NCI-H187 treated with DMSO at 0.1 percent for 48 hours (cell line): Measurements from ENCODE around the gene PLK3.
"Not testable (repeated sequence)": the region's sequence is repeated elsewhere in the genome, so short reads cannot be mapped to it uniquely, and the experiment has no call there.

Experiments
- DNase-seq: peaks from one replicate; lab custom pipeline; 2025; lab: John Stamatoyannopoulos, UW

Gene PLK3

DNA sequence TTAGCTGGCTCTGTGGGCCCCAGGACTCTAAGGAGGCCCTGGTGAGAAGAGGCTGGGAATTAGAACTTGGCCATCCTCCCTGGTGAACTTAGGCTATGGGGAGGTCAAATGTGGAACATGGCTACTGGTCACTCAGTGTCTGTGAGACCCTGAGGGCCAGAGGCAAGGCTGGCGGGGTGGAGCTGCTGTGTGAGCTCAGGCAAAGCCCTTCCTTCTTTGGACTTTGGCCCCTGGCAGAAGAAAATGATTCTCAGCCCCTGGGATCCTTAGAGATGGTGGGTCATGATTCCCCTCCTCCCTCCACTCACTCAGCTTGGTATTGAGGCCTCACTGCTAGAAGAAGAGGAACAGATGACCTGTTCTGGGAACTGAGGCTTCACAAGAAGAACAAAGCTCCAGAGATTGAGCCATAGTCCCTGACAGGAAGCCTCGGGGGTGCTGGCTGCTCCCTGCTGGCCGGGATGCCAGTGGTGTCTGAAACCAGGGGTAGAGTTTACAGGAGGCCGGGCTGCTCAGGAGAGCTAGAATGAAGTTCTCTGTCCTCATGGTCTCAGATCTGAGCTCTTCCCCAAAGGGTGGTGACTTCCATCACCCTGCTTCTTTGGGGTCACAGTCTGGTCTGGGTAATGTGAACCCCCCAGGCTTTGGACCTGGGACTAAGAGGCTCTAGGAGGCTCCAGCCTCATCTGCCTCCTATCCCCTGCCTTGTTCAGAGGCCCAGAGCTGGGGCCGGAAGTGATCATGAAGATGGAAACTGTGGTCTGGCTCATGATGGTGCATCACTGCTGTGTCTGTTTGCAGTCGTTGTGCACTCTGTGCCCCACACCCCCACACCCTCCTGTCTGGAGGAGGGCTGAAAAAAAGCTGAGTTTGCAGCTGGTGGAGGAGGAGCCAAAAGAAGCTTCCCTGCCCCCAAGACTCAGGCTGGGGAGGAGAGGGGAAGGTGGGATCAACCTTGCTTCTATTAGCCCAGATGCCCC, 9.1 kb downstream of the PLK3 start:
- no peak for DNase-seq

DNA sequence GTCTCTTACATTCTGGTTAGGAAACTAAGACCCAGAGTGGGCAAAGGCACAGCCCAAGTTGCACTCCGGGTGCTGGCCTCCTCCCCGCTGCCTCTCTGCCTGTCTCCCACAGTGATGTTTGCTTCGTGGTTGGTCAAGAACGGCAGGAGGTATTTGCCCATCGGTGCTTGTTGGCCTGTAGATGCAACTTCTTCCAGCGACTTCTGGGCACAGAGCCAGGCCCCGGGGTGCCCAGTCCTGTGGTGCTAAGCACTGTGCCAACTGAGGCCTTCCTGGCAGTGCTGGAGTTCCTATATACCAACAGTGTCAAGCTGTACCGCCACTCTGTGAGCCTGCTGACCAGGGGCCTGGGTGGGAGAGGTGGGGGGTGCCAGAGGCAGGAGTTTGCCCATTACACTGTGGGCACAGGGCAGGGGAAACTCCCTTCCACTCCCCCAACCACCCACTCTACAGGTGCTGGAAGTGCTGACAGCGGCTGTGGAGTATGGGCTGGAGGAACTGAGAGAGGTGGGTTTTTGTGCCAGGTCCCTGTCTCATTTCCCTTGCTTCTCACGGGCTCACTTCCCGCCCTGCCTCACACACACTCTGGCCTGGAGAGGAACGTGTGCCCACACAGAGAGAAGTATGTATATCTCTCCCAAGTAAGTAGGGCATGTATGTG, 10.1 kb downstream of the PLK3 start:
- DNase-seq, result no peak

DNA sequence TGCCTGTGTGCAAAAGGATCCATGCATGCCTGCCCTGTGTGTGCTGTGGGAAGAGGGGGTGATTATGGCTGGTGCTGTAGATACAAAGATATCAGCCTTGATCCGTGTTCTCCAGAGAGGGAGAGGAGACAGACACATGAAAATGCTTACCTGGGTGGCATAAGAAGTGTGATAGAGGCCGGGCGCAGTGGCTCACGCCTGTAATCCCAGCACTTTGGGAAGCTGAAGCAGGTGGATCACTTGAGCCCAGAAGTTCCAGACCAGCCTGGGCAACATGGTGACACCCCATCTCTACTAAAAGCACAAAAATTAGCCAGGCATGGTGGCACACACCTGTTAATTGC, 10.6 kb downstream of the PLK3 start:
- DNase-seq, result not testable (repeated sequence)

DNA sequence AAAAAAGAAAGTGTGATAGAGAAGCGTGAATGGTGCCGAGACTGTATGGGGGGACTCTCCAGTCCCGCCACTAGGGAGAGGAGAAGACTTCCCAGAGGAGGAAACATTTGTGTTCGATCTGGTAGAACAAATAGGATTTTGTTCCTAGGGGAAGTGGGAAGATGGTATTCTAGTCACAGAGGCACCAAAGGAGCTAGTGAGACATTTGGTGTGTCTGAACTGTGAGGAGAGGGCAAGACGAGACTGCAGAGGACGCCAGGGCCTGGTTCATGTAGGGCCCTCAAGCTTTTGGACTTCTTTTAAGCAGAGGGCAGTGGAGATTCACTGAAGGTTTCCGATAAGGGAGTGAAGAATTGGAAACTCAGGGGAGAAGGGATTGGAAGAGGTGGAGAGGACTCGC, 11.1 kb downstream of the PLK3 start:
- no peak for DNase-seq

DNA sequence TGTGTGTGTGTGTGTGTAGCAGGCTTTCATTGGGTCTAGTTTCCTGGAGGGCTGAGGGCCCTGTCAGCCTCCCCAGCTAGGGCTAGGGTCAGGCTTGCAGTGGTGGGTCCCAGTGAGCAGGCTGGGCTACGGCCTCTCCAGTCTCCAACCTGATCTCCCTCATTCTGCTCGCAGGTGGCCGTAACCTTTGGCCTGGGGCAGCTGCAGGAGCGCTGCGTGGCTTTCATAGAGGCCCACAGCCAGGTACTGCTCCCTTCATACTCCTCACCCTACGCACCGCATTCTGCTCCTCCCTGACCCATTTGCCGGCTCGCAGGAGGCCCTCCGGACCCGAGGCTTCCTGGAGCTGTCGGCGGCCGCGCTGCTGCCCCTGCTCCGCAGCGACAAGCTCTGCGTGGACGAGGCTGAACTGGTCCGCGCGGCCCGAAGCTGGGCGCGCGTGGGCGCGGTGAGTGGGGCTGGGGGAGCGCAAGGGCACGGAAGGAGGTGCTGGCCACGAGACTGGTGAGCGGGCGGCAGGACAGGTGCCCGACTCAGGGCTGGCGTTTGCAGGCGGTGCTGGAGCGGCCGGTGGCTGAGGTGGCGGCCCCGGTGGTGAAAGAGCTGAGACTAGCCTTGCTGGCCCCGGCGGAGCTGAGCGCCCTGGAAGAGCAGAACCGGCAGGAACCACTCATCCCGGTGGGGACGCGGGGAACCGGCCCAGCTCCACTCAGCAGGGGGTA, 12.8 kb downstream of the PLK3 start:
- DNase-seq, result no peak

DNA sequence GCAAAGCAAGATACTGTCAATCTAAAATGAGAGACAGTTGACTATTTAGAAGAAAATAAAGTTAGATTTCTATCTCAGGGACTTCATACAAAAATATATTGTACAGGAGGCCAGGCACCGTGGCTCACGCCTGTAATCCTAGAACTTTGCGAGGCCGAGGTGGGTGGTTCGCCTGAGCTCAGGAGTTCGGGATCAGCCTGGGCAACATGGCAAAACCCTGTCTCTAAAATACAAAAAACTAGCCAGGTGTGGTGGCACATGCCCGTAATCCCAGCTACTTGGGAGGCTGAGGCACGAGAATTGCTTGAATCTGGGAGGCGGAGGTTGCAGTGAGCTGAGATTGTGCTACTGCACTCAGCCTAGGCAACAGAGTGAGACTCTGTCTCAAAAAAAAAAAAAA, 15.7 kb downstream of the PLK3 start:
- not testable (repeated sequence) for DNase-seq

DNA sequence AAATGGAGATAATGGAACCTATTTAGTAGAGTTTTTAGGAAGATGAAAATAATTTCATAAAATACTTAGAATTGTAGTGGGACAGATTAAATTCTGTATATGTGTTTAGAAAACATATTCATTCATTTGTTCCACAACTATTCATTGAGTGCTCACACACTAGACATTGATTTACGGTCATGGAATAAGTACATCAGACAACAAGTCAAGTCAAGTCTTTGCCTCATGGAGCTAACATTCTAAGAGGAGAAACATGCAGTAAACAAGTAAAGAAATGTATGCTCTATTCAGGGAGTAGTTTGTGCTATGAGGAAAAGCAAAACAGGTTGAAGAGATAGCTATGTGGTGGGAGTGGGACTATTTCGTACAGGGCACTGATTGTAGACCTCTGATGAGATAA, 17.1 kb downstream of the PLK3 start:
- DNase-seq, result no peak

DNA sequence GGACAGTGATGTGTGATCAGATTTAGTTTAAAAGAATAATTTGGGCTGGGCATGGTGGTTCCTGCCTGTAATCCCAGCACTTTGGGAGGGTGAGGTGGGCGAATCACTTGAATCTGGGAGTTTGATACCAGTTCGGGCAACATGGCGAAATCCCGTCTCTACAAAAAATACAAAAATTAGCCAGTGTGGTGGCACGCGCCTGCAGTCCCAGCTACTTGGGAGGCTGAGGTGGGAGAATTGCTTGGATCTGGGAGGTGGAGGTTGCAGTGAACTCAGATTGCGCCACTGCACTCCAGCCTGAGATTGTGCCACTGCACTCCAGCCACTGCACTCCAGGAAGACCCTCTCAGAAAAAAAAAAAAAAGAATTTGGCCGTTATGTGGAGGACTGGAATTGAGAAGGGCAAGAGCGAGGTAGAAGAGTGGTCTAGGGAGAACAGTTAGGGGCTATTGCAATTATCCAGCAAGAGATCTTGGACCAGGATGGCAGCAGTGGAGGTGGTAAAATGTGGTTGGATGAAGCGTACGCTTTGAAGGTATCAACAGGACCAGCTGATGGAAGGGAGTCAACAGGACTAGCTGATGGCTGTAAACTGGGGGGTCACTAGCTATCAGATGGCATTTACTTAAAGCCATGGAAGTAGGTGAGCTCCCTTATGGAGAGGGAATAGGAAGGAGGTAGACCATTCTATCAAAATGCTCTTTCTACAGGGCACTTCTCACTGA, 17.8 kb downstream of the PLK3 start:
- DNase-seq, result no peak

DNA sequence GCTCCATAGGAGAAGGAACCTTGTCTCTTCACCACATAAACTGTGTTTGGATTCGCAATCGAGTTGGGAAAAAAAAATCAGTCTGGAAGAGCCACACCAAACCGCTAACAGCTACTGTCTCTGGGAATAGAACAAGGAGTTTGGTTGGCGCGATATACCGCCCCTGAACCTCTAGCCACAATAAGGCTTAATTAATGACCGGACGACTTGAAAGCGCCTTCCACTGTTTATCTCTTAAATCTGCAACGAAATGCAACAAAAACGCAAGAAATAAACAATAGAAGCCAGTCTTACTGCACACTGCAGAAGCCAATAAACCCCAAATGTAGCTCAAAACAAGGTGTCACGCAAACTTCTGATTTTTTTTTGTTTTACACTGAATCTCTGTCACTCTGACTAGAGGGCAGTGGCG, 19.0 kb downstream of the PLK3 start:
- DNase-seq, result no peak

DNA sequence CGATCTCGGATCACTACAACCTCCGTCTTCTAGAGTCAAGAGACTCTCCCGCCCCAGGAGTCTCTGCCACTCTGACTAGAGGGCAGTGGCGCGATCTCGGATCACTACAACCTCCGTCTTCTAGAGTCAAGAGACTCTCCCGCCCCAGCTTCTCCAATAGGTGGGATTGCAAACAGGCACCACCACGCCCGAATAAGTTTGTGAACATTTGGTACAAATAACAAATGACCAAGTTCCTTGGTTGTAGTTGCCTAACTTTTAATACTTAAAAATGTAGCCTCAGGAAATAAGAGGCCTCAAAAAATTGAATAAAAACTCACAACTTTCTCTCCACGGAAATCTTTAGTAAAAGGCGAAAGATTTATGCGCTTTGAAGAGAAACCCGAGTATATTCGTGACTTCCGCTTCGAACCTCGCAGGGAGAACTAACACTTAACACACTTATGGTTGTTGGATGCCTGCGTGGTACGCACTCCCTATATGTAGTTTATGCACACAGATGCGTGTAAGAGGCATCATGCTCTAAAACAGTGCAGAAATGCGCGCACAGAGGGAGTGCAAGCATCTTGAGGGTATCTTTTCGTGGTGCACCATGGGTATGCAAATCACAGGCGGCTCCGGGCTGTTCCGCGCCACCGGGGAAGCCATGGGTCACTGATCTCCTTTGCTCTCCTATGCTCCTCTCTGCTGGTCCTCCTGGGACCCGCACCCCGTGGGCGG, 19.6 kb downstream of the PLK3 start:
- DNase-seq, result no peak

DNA sequence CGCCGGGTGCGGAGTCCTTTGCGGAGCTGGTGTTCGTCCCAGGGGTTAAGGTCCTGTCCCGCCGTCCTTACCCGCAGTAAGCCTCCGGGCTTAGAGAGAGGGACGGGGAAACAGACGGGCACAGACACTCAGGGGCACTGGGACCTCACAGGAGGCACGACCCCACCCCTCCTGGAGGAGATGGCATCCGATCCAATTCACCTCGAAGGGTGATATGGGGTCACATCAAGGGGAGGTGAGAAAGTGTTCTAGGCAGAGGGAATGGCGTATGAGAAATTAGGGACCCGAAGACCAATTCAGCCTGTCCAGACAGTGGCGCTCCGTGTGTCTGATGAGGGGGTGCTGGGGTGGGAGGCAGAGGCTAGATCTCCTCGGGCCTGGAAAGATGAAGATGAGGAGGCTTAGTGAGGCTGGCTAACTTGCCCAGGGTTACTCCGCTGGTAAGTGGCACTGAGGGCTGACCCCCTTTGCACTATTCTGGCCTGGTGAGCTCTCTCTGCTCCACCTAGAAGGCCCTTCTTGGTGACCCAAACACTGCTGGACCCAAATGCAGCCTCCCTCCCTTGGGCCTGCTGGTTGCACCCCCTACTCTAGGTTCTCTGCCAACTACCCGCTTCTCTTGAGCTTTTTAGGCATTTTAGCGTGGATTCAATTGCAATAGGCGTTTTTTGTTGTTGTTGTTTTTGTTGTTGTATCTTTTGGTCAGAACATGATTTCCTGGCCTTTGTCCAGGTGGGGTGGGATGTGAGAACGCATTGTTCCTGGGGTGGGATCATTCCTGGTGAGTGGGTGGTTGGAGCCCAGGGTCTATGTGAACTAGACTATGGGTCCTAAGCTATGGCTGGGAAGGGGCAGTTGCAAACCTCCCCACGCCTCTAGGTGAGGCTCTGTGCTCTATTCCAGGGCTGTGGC, 20.4 kb downstream of the PLK3 start:
- DNase-seq, result no peak

DNA sequence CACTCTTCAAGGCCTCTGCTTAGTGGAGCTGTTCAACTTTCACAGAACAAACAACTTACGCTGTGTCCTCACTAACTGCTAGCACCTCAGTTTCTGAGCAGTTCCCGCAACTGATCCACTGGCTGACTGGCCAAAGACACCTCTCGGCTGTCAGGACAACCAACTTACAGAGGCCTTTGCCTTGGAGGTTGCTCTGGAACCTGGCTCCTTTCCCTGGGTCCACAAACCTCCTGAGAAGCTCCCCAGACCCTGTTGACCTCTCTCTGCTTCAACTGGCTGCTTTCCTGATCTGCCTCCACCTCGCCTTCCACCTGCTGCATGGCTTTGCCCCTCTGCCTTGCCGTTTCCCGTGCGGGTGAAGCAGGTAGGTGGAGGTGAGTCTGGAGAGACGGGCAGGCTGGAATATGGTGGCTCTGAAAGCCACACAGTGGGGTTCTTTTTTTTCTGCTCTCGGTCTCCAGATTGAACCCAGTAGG, 21.1 kb downstream of the PLK3 start:
- DNase-seq, result no peak

DNA sequence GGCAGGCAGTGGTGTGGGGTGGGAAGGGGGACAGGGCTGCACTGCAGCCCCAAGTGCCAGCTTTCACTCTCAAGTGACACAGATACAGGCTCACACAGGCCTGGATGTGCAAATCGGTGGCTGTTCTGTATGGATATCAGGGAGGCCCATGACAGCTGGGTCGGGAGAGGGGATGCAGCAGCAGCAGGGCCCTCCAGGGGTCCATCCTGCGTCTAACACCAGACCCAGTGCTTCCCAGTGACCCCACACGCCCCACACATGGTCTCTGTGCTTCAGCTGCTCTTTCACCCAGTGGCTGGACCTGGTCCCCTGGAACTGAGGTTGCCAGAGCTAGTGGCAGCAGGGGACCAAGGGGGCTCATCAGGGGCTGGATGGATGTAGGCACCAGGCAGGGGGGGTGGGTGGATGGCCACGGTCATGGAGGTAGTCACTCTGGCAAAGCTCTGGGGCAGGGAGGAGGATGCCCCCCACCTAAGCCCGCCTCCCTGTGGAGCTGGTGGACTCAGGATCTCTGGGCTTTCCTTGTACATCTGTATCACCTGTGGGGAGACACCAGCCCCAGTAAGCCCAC, 22.0 kb downstream of the PLK3 start:
- no peak for DNase-seq

DNA sequence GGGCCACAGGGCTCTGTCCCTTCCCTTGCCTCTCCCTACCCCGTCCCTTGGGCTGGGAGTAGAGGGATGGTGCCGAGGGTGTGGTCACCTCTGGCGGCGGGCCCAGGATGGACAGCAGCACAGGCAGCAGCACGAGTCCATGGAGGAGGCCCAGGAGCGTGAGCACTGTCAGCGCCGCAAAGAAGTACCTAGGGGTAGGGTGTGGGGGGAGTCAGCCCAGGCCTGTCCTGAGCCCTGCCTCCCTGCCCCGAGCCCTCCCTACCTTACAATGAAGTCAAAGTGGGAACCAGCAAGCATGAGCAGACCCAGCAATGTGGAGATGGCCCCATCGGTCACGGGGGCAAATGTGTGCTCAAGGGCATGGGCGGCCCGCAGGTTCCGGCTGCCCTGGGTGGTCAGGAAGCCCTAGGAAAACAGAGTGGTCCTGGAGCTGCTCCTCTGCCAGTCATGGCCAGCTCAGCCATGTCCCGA, 22.8 kb downstream of the PLK3 start:
- no peak for DNase-seq

DNA sequence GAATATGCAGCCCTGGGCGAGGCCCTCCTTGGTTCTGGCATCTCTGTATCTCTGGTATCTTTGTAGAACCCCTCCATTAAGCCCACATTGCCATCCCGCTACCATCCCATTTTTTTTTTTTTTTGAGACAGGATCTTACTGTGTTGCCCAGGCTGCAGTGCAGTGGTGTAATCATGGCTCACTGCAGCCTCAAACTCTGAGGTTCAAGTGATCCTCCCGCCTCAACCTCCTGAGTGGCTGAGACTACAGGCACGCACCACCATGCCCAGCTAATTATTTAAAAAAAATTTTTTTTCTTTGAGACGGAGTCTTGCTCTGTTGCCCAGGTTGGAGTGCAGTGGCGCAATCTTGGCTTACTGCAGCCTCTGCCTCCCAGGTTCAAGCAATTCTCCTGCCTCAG, 24.2 kb downstream of the PLK3 start:
- not testable (repeated sequence) for DNase-seq

DNA sequence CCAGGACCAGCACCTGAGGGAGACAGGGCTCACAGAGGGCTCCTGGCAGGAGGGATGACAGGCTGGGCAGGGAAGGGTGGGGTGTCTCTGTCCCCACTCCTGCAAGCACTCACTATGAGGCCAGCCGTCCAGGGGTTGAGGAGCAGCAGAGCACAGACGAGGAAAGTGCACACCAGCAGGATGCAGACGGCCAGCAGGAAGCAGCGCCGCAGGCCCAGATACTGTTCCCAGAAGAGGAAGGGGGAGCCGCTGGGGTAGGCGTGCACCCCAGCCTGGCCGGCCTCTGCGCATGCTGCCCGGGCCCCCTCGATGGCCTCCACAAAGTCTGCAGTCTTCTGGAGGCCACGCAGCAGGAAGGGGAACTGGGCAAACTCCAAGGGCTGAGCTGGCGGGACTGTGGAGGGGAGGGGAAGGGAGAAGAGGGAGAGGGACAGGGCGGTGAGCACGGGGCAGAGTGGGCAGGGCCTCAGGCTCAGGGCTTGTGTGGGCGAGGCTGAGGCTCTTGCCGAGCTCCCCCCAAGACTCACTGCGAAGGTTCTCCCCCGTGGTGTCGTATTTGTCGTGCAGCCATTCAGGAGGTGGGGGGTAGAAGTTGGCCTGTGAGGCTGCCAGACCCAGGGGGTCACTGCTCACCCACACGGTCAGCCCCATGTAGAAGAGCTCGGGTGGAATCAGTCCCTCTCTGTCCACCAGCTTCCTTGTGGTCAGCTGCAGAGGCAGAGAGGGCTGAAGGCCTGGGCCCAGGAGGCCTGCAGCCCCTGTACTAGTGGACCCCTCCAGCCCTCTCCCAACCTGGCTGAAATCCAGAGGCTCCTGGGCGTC, 26.4 kb downstream of the PLK3 start:
- no peak for DNase-seq

DNA sequence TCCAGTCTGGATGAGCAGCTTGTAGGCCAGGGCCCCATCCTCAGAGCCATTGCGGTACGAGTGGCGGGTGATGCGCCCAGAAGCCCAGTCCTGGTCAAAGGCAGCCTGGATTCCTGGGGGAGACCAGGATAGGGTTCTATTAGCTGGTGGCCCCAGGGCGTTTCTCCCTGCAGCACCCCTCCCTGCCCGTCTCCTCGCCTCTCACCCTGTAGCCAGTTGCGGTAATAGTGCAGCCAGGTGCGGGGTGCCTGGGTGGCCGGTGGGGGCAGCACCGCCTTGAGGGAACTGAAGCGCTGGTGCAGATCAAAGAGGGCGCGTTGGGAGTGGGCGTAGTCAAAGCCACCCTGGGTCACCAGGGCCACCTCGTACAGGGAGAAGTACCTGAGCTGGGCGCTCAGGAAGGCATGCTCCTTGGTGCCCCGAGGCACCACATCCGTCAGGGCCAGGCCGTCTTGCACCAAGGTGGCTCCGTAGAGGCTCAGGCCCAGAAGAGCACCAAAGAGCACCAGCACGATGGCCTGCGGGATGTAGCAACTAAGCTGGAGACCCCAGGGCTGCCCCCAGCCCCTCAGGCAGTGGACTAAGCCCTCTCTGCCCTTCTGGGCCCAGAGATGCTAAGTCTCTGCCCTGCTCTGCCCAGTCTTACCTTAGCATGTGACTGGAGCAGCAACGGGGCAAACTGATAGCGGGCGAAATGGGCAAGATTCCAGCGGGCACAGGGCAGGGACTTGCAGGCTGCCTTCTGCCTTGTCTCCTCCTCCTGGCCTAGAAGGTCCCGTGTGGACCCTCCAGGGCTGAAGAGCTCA, 27.2 kb downstream of the PLK3 start:
- DNase-seq, result no peak
